GM18951 (cell line): Measurements from ENCODE around the gene PIH1D1.

ENCODE experiments used
- POLR2A ChIP-seq: IDR thresholded peaks from 4 replicates; pipeline ENCODE4 v1.6.1; 2011; ENCODE audit warnings: mild to moderate bottlenecking; ENCODE audit not compliant: insufficient read length, insufficient read depth; ENCODE audit errors: extremely low read depth
- in situ Hi-C: fragments of 300-500 bp; cut with MboI; formaldehyde crosslinking; loops from one replicate; pipeline ENCODE4 v1.12.0; 2022; ENCODE audit warnings: low sequenced_read_pairs, mixed read lengths, inconsistent platforms; ENCODE audit not compliant: unreplicated experiment

PIH1D1 gene

DNA sequence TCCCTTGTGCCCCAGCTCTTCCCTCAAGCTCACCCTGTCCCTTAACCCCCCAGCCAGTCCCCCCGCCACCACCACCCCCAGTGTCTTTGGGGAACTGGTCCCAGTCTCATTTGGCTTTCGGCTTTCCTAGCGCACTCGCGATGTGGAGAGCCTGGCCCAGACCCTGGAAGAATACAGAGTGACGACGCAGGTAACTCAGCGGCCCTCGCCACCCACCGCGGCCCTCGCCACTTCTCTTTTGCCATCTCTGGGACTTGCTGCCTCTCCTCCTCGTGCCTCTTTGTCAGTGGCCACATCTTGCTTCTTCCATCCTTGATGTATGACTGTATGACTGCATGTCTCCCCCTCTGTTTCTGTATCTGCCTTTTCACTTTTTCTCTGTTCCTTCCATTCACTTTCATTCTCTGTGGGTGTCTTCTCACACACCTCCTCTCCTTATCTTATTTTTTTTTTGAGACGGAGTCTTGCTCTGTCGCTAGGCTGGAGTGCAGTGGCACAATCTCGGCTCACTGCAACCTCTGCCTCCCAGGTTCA is 44.1 kb downstream of the PIH1D1 start:
- in situ Hi-C loops: no loop called here
- no peak for TF ChIP-seq POLR2A

DNA sequence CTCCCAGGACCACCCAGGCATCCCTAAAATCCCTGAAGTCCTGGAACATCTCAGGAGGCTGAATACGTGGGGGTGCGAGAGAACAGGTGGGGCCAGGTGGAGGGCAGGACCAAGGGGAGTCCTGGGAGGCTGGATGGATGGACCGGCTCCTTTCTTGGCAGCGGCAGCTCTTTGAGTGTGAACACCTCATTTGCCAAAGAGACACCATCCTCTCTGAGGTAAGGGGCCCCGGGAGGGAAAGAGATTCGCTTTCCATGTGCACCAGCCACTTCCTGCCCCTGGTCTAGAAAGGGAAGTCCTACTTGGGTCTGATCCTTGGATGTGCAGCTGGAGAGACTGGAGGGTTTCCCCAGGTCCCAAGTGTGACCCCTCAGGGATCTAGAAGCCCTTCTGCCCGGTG is 44.5 kb downstream of the PIH1D1 start:
- in situ Hi-C loops: no loop called here
- TF ChIP-seq POLR2A: no peak

DNA sequence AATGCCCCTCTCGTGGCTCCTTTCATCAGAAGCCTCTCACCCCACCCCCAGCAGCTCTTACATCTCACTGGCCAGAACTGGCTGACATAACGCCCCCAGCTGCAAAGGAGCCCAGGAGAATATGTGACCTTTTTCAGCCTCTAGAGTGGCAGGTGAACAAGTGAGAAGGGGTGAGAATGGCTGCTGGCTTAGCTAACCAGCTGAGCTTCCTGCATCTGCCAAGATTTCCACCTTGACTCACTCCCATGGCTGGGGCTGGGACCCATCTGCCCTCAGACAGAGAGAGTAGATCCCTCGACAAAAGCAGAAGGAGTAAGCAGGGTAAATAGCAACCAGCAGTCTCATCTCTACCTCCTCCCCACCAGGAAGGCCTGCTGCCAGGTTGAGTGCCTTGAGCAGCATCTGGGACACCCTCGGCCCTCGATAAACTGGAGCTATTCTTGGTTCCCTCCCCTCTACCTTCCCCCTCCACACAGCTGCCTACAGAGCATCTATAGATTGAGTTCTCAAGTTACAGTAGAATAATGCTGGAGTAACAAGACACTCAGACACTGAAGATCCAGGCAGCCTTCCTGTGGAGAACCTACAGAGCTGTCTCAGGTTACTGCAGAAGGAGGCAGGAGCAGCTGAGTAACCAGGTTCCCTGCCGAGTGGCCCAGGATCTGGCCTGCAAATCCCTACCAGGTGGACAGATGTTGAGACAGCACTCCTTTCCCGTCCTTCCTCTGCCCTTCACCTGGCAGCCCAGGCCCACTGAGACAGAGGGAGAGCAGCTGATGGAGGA is 48.0 kb downstream of the PIH1D1 start:
- TF ChIP-seq POLR2A: no peak
- in situ Hi-C loops: no loop called here

DNA sequence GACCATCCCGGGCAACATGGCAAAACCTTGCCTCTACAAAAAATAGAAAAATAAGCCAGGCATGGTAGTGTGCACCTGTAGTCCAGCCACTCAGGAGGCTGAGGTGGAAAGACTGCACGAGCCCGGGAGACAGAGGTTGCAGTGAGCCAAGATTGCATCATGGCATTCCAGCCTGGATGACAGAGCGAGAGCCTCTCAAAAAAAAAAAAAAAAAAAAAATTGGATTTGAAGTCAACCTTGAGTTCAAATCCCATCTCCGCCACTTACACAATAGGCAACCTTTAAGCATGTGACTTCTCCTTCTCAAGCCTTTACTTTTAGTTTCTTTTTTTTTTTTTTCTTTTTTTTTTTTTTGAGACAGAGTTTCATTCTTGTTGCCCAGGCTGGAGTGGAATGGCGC is 51.6 kb downstream of the PIH1D1 start:
- no peak for TF ChIP-seq POLR2A
- in situ Hi-C loops: no loop called here

DNA sequence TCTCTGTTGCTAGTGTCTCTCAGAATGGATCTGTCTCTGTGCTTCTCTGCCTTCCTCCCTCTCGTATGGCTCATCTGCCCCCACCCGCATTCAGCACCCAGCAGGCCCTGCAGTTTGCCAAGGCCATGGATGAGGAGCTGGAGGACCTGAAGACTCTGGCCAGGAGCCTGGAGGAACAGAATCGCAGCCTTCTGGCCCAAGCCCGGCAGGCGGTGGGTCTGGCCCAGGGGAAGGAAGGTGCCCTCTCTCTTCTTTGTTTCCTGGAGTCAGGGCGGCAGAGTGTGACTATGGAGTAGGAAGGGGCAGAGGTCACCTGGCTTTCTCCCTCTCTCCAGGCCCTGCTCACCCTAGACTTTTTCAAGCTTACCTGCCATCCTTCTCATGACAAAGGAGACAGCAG is 52.7 kb downstream of the PIH1D1 start:
- in situ Hi-C loops: loop anchor here (10.0 kb wide), 1 partner anchor 46 kb away; the partner anchor contains the start of gene SLC17A7
- TF ChIP-seq POLR2A: no peak

DNA sequence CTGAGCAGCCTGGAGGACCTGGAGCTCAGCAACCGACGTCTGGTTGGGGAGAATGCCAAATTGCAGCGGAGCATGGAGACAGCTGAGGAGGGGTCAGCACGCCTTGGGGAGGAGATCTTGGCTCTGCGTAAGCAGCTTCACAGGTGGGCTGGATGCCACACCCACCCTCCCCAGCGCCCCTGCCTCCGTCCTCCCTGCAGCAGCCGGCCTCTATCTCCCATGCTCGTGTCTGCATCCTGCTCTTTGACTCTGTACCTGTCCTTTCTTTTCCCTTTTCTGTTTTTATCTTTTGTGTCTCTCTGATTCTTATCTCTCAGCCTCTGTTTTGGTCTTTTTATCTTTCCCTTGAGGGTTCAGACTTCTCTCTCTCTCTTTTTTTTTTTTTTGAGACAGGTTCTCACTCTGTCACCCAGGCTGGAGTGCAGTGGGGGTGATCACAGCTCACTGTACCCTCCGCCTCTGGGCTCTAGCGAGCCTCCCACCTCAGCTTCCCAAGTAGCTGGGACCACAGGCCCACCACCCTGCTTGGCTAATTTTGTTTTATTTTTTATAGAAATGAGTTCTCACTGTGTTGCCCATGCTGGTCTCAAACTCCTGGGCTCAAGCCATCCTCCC is 53.5 kb downstream of the PIH1D1 start:
- TF ChIP-seq POLR2A: no peak
- in situ Hi-C loops: loop anchor here (10.0 kb wide), 1 partner anchor 47 kb away; the partner anchor contains the start of gene SLC17A7

DNA sequence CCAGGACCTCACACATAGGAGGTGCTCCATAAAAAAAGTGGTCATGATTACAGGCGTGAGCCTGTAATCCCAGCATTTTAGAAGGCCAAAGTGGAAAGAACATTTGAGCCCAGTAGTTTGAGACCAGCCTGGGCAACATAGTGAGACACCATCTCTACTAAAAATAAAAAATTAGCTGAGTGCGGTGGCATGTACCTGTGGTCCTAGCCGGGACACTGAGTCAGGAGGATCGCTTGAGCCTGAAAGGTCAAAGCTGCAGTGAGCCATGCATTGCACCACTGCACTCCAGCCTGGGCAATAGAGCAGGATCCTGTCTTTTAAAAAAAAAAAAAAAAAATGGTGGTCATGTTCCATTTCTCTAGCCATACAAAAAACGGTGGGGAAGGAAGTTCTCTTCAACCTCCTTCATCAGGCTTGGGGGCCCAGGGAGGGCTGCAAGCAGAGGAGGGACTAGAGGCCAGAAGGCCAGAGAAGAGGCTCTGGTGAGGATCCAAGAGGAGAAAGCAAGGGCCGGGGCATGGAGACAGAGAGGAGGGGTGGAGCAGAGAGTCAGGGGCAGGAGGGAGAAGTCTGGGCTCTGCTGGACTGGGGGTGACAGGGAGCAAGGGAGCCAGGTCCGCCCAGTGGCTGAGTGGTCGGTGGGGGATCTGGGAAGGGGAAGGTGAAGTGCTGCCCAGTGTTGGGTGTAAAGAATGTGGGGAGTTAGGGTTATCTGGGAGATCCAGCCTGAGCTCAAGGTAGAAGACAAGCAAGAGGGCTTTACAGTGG is 54.7 kb downstream of the PIH1D1 start:
- no peak for TF ChIP-seq POLR2A
- in situ Hi-C loops: loop anchor here (10.0 kb wide), 1 partner anchor 48 kb away; the partner anchor contains the start of gene SLC17A7
